Liver (tissue), 3 donors: ENCODE results near the gene NTM.

ENCODE experiments used
- ATF3 ChIP-seq: IDR thresholded peaks from 2 replicates; pipeline ENCODE4 v1.6.1; 2016; ENCODE audit warnings: antibody characterized with exemption
- CTCF ChIP-seq: fragments of 150-350 bp; IDR thresholded peaks from 2 replicates; pipeline ENCODE4 v1.5.1; 2017; ENCODE audit warnings: improper control_type of control experiment, low read depth, low read length; ENCODE audit not compliant: missing input control
- GABPA ChIP-seq, 2 donors: IDR thresholded peaks in 1 of 2; conservative IDR thresholded peaks in 1 of 2; 2 replicates each; pipeline ENCODE4 v1.6.1; 2016; ENCODE audit warnings: antibody characterized with exemption in 2 of 2, mild to moderate bottlenecking in 1 of 2, moderate library complexity in 1 of 2
- JUND ChIP-seq, 2 donors: IDR thresholded peaks; 2 replicates each; pipeline ENCODE4 v1.6.1; 2016; ENCODE audit warnings: antibody characterized with exemption in 2 of 2
- NR2F2 ChIP-seq: IDR thresholded peaks from 2 replicates; pipeline ENCODE4 v1.6.1; 2016; ENCODE audit warnings: antibody characterized with exemption
- RAD21 ChIP-seq, 2 donors: IDR thresholded peaks; 2 replicates each; pipeline ENCODE4 v1.6.1; 2016; ENCODE audit warnings: antibody characterized with exemption in 2 of 2, mild to moderate bottlenecking in 2 of 2
- SP1 ChIP-seq: IDR thresholded peaks from 2 replicates; pipeline ENCODE4 v1.6.1; 2018; ENCODE audit warnings: antibody characterized with exemption, mild to moderate bottlenecking
- TAF1 ChIP-seq: conservative IDR thresholded peaks from 2 replicates; pipeline ENCODE4 v1.6.1; 2016; ENCODE audit warnings: antibody characterized with exemption, mild to moderate bottlenecking
- YY1 ChIP-seq: IDR thresholded peaks from 2 replicates; pipeline ENCODE4 v1.6.1; 2016; ENCODE audit warnings: antibody characterized with exemption, mild to moderate bottlenecking
- TF ChIP-seq, protein P1 (sequence below): IDR thresholded peaks from 2 replicates; pipeline ENCODE4 v1.6.1; 2016; ENCODE audit warnings: antibody characterized with exemption, mild to moderate bottlenecking
- TF ChIP-seq, protein P2 (sequence below): IDR thresholded peaks from 2 replicates; pipeline ENCODE4 v1.6.1; 2016; ENCODE audit warnings: antibody characterized with exemption
- donor health status: healthy.
- donor health status: healthy.

- TF ChIP-seq TAF1 (no peak), CTCF (no peak), JUND (IDR thresholded peaks at IDR 0.05) (no peak), SP1 (no peak), GABPA (IDR thresholded peaks at IDR 0.05 in 1 of 2, conservative IDR thresholded peaks at IDR 0.05 in 1 of 2) (no peak), RAD21 (IDR thresholded peaks at IDR 0.05) (no peak), NR2F2 (no peak), YY1 (no peak), ATF3 (no peak)
- TF ChIP-seq, protein P1, sequence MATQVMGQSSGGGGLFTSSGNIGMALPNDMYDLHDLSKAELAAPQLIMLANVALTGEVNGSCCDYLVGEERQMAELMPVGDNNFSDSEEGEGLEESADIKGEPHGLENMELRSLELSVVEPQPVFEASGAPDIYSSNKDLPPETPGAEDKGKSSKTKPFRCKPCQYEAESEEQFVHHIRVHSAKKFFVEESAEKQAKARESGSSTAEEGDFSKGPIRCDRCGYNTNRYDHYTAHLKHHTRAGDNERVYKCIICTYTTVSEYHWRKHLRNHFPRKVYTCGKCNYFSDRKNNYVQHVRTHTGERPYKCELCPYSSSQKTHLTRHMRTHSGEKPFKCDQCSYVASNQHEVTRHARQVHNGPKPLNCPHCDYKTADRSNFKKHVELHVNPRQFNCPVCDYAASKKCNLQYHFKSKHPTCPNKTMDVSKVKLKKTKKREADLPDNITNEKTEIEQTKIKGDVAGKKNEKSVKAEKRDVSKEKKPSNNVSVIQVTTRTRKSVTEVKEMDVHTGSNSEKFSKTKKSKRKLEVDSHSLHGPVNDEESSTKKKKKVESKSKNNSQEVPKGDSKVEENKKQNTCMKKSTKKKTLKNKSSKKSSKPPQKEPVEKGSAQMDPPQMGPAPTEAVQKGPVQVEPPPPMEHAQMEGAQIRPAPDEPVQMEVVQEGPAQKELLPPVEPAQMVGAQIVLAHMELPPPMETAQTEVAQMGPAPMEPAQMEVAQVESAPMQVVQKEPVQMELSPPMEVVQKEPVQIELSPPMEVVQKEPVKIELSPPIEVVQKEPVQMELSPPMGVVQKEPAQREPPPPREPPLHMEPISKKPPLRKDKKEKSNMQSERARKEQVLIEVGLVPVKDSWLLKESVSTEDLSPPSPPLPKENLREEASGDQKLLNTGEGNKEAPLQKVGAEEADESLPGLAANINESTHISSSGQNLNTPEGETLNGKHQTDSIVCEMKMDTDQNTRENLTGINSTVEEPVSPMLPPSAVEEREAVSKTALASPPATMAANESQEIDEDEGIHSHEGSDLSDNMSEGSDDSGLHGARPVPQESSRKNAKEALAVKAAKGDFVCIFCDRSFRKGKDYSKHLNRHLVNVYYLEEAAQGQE: no peak
- TF ChIP-seq, protein P2, sequence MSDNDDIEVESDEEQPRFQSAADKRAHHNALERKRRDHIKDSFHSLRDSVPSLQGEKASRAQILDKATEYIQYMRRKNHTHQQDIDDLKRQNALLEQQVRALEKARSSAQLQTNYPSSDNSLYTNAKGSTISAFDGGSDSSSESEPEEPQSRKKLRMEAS: no peak
These were observed 563.6 kb downstream of the NTM start for GRCh38 chr11:131934006-131934405.
